Colonic mucosa (tissue), 4 donors: ENCODE results near the gene SLX4IP. TPM values are rescaled to one million over a fixed set of nuclear protein-coding genes. Genes with fewer than 3 reads are reported as not detected.

Source experiments
- DNase-seq: peaks from one replicate; pipeline ENCODE4 v3.0.0-alpha.2; 2020
- H3K27ac ChIP-seq: fragments of 200-600 bp; one replicate; pipeline ENCODE4 v1.8.0; 2021
- H3K27me3 ChIP-seq: fragments of 200-600 bp; one replicate; pipeline ENCODE4 v1.8.0; 2021
- H3K36me3 ChIP-seq: fragments of 200-600 bp; one replicate; pipeline ENCODE4 v1.8.0; 2021
- H3K4me1 ChIP-seq: fragments of 200-600 bp; one replicate; pipeline ENCODE4 v1.8.0; 2021; ENCODE audit warnings: mild to moderate bottlenecking
- H3K4me3 ChIP-seq: fragments of 200-600 bp; one replicate; pipeline ENCODE4 v1.8.0; 2021
- H3K9ac ChIP-seq, 2 donors: one replicate each; pipeline ENCODE4 v1.7.0; 2013; ENCODE audit warnings: control low read depth in 2 of 2, low read depth in 2 of 2, low read length in 2 of 2
- H3K9me3 ChIP-seq: fragments of 200-600 bp; one replicate; pipeline ENCODE4 v1.8.0; 2021
- intact Hi-C: fragments of 100-400 bp; cut with DNase I; formaldehyde crosslinking; loops from one replicate; pipeline ENCODE4 v1.14.1; 2022
- total RNA-seq, 2 donors: library from RNA; stranded (reverse); fragmentation: NEBNext Ultra II Directional in 1 of 2; extraction: Animal tissue kit (Norgen Biotek cat#: 25700) in 1 of 2; gene quantifications; one replicate each; pipeline ENCODE4 v1.2.1, GENCODE V29; 2021
- TF ChIP-seq, protein P1 (sequence below): fragments of 200-600 bp; IDR thresholded peaks from one replicate; pipeline ENCODE4 v1.8.0; 2022; ENCODE audit warnings: antibody characterized with exemption, mild to moderate bottlenecking
- donor health status: healthy.
- donor health status: DM: no; HTN: no; CAD: no.
- donor health status: DM: no; HTN: no; CAD: no.

Gene SLX4IP
- total RNA-seq, 2 donors from 2014 or later = 5.0 to 8.8 TPM

DNA sequence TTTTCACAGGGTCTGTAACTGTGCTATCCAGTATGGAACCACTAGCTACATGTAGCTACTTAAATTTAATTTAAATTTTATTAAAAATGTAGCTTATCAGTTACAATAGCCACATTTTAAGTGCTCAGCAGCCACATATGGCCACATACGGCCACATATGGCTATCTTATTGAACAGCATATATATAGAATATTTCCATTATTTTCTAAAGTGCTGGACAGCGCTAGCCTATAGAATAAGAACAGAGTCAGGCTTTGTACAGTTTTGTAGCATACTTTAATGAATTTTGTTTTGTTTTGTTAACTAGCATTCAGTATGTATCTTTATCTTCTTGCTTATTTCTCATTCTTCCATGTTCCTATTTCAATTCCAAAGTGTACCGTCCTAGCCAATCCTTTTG, 120.3 kb downstream of the SLX4IP start:
- DNase-seq = no peak
- H3K9me3 ChIP-seq = no peaks in the 10 kb centered on the region
- intact Hi-C loops = loop anchor here (5.0 to 10.0 kb wide), 2 partner anchors 99 to 652 kb away; no protein-coding TSS in a partner anchor
- H3K9ac ChIP-seq = no peak overlapping the region
- H3K4me3 ChIP-seq = no peak overlapping the region
- H3K27me3 ChIP-seq = no peaks in the 10 kb centered on the region
- no peaks in the 10 kb centered on the region for H3K4me1 ChIP-seq
- no peak overlapping the region for H3K27ac ChIP-seq
- TF ChIP-seq, protein P1, sequence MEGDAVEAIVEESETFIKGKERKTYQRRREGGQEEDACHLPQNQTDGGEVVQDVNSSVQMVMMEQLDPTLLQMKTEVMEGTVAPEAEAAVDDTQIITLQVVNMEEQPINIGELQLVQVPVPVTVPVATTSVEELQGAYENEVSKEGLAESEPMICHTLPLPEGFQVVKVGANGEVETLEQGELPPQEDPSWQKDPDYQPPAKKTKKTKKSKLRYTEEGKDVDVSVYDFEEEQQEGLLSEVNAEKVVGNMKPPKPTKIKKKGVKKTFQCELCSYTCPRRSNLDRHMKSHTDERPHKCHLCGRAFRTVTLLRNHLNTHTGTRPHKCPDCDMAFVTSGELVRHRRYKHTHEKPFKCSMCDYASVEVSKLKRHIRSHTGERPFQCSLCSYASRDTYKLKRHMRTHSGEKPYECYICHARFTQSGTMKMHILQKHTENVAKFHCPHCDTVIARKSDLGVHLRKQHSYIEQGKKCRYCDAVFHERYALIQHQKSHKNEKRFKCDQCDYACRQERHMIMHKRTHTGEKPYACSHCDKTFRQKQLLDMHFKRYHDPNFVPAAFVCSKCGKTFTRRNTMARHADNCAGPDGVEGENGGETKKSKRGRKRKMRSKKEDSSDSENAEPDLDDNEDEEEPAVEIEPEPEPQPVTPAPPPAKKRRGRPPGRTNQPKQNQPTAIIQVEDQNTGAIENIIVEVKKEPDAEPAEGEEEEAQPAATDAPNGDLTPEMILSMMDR = no peak
- H3K36me3 ChIP-seq = no peaks in the 10 kb centered on the region

DNA sequence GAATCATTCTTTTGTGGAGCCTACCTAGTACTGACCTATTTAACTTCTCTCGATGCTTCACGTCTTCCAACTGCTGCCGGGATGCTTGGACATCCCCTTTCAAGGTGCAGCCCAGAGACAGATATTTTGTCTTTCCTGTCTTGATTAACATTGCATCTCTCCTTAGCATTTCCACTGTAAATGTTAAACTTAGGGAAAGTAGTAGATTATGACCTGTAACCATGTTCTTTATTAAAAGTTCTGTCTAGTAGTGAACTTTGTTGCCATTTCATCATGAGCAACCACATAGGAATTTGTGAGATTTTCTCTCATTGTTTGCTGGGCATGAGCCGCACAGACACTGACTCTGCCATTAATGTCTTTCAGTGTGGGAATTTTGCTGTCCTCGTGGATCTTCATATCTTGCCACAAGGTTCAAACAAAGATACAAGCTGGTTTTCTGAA, 120.8 kb downstream of the SLX4IP start:
- intact Hi-C loops = loop anchor here (5.0 to 10.0 kb wide), 2 partner anchors 99 to 651 kb away; no protein-coding TSS in a partner anchor
- H3K9ac ChIP-seq = no peak overlapping the region
- TF ChIP-seq, protein P1 = no peak

DNA sequence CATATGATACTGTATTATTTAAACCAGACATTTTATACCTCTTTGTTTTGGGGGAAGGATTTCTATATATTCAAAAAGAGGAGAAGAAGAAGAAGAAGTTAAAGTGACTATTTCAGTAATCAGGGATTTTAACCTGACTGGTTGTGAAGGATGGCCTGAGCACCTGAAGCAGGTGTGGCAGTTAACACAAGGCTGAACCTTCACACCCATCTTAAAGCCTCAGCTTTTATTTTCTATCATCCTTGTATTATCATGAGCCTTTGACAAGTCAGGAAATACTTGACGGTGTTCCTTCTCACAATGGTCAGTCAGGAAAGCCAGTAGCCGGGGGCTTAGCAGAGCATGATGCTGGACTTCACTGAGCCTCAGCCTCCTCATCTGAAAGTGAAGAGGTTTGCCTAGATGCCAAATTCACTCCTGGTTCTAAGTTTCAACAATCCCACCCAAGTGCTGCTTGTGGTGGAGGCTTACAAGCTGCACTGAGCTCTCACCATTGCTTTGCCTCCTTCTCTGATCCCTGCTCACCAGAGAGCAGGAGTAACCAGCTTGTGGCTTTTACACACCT, 121.5 kb downstream of the SLX4IP start:
- H3K27ac ChIP-seq = no peak overlapping the region
- no peaks in the 10 kb centered on the region for H3K36me3 ChIP-seq
- no peak overlapping the region for H3K9ac ChIP-seq
- H3K27me3 ChIP-seq = no peaks in the 10 kb centered on the region
- H3K9me3 ChIP-seq = no peaks in the 10 kb centered on the region
- intact Hi-C loops = loop anchor here (5.0 to 10.0 kb wide), 2 partner anchors 98 to 651 kb away; no protein-coding TSS in a partner anchor
- TF ChIP-seq, protein P1 = no peak
- no peak overlapping the region for H3K4me3 ChIP-seq
- H3K4me1 ChIP-seq = no peaks in the 10 kb centered on the region
- no peak for DNase-seq

More for the DNA sequence above, 120.8 kb downstream of the SLX4IP start:
- H3K4me1 ChIP-seq = no peaks in the 10 kb centered on the region
- no peak overlapping the region for H3K27ac ChIP-seq
- H3K4me3 ChIP-seq = no peak overlapping the region
- no peaks in the 10 kb centered on the region for H3K27me3 ChIP-seq
- no peak for DNase-seq
- no peaks in the 10 kb centered on the region for H3K36me3 ChIP-seq
- no peaks in the 10 kb centered on the region for H3K9me3 ChIP-seq

DNA sequence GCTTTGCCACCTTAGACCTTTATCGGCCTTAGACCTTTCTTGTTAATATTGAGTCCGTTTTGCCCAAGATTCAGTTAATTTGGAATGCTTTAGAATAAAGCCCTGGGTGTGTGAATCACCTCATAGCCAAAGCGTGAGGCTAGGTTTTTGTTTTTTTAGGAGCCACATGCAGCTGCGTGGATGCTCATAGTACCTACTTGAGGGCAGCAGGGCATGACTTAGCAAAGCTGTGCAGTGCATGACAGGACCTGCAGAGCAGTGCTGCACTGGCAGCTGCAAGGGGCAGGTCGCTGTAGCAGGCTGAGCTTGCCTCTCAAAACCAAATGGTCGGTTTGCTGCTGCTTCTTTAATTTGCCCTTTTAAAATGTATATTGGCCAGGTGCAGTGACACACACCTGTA, 122.6 kb downstream of the SLX4IP start:
- no peaks in the 10 kb centered on the region for H3K4me1 ChIP-seq
- no peaks in the 10 kb centered on the region for H3K27me3 ChIP-seq
- H3K27ac ChIP-seq = no peak overlapping the region
- H3K36me3 ChIP-seq = no peaks in the 10 kb centered on the region
- H3K9me3 ChIP-seq = no peaks in the 10 kb centered on the region
- no peak overlapping the region for H3K9ac ChIP-seq
- H3K4me3 ChIP-seq = no peak overlapping the region
- intact Hi-C loops = loop anchor here (5.0 to 10.0 kb wide), 2 partner anchors 97 to 650 kb away; no protein-coding TSS in a partner anchor
- no peak for DNase-seq
- TF ChIP-seq, protein P1 = no peak

DNA sequence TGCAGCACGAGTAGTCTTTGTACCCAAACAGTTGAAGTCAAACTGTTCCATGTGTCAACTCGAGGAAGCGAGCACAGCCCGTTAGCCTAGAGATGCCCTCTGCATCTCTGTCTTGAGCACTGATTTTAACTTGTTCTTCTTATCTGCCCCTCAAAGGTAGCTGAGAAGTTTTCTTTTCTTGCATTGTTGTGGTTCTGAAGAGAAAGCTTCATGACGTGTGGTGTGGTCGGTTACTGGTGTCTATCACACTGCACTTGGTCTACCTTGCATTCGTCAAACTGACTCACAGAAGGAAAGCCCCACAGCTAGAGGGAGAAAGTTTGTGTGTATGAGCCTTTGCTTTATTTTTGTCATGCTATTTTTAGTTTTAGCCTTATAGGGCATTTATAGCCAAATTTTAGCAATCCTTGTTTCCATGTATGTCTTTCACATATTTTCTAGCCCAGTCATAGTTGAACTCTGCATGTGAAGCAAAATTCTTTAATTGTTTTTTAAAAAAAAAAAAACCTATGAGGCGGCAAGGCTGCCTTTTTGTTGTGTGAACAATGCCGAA, 123.6 kb downstream of the SLX4IP start:
- intact Hi-C loops = loop anchor here (5.0 to 10.0 kb wide), 2 partner anchors 96 to 649 kb away; no protein-coding TSS in a partner anchor
- H3K4me1 ChIP-seq = no peaks in the 10 kb centered on the region
- no peak overlapping the region for H3K27ac ChIP-seq
- no peaks in the 10 kb centered on the region for H3K27me3 ChIP-seq
- no peaks in the 10 kb centered on the region for H3K36me3 ChIP-seq
- no peak overlapping the region for H3K9ac ChIP-seq
- DNase-seq = no peak
- no peaks in the 10 kb centered on the region for H3K9me3 ChIP-seq
- no peak overlapping the region for H3K4me3 ChIP-seq
- TF ChIP-seq, protein P1 = no peak
